Endothelial cell of umbilical vein (primary cell): ENCODE data around the gene KIAA1191. TPM values are rescaled to one million over a fixed set of nuclear protein-coding genes. Genes with fewer than 3 reads are reported as not detected.

Source experiments
- BruUV-seq: library from RNA; stranded (reverse); fragments of 400-500 nt; replicated peaks from 2 replicates; lab custom pipeline; 2021; lab: Mats Ljungman, UMichigan
- CTCF ChIA-PET: fragments of 300-600, 350-600 bp; sonication (Branson Sonifier 250); formaldehyde crosslinking; loops from one replicate; lab custom pipeline; 2021; ENCODE audit warnings: antibody characterized with exemption, inconsistent platforms; lab: Charles Lee
- POLR2A ChIA-PET: fragments of 300-600, 350-600 bp; sonication (Branson Sonifier 250); formaldehyde crosslinking; loops from one replicate; lab custom pipeline; 2021; ENCODE audit warnings: antibody characterized with exemption, inconsistent platforms; lab: Charles Lee
- DNase-seq: peaks from one replicate; pipeline ENCODE4 v3.0.0-alpha.2; 2011; ENCODE audit warnings: low read depth, low spot score
- FAIRE-seq: peaks from 2 replicates; lab custom pipeline; 2011; peaks lifted over from hg19 to GRCh38; lab: Jason Lieb, UNC
- H2AFZ ChIP-seq: 2 replicates; pipeline ENCODE4 v1.6.0; 2012; ENCODE audit warnings: low read depth, low read length, control low read depth, inconsistent platforms
- H3K27ac ChIP-seq: 2 replicates; pipeline ENCODE4 v1.5.1; 2011; ENCODE audit warnings: low read depth, mild to moderate bottlenecking, control low read depth, low read length, moderate library complexity; ENCODE audit not compliant: insufficient read depth
- H3K27me3 ChIP-seq, 2 experiments: 2 replicates each; pipeline versions ENCODE4 v1.6.0 to v1.6.1; 2011; ENCODE audit warnings: low read length in 2 of 2, mixed read lengths in 1 of 2; ENCODE audit not compliant: control insufficient read depth in 2 of 2, insufficient read depth in 2 of 2
- H3K36me3 ChIP-seq, 2 experiments: 2 replicates in 1 of 2; 3 replicates in 1 of 2; pipeline ENCODE4 v1.5.1; 2011; ENCODE audit warnings: low read length in 2 of 2, mild to moderate bottlenecking in 1 of 2, moderate library complexity in 1 of 2; ENCODE audit not compliant: control insufficient read depth in 2 of 2, insufficient read depth in 2 of 2; ENCODE audit errors: extremely low read depth in 1 of 2
- H3K4me1 ChIP-seq: 3 replicates; pipeline ENCODE4 v1.5.1; 2011; ENCODE audit warnings: mild to moderate bottlenecking, low read length; ENCODE audit not compliant: control insufficient read depth, insufficient read depth; ENCODE audit errors: extremely low read depth
- H3K4me2 ChIP-seq: 2 replicates; pipeline ENCODE4 v1.6.1; 2011; ENCODE audit warnings: low read length, control low read depth, mixed read lengths; ENCODE audit not compliant: insufficient read depth
- H3K4me3 ChIP-seq, 3 experiments: fragments of 200-600 bp in 1 of 3; sonication (generic), shearing (Covaris generic) in 1 of 3; replicated peaks in 1 of 3; 2 replicates each; pipeline ENCODE4 v1.5.1; 2011 to 2016; ENCODE audit warnings: control low read depth in 3 of 3, low read length in 3 of 3, mild to moderate bottlenecking in 2 of 3, inconsistent platforms in 1 of 3, low read depth in 1 of 3, moderate library complexity in 1 of 3; ENCODE audit not compliant: insufficient read depth in 1 of 3
- H3K79me2 ChIP-seq: 2 replicates; pipeline ENCODE4 v1.6.0; 2012; ENCODE audit warnings: low read length, inconsistent platforms; ENCODE audit not compliant: control insufficient read depth, insufficient read depth
- H3K9ac ChIP-seq: replicated peaks from 2 replicates; pipeline ENCODE3; 2011; ENCODE audit warnings: low read length, control low read depth; ENCODE audit not compliant: insufficient read depth; ENCODE audit errors: extremely low read depth
- H3K9me1 ChIP-seq: replicated peaks from 3 replicates; pipeline ENCODE4 v1.6.0; 2011; ENCODE audit warnings: mild to moderate bottlenecking, low read length; ENCODE audit not compliant: control insufficient read depth, insufficient read depth; ENCODE audit errors: extremely low read depth
- H3K9me3 ChIP-seq: replicated peaks from 2 replicates; pipeline ENCODE4 v1.5.1; 2012; ENCODE audit warnings: low read length, inconsistent platforms; ENCODE audit not compliant: control insufficient read depth, insufficient read depth
- H4K20me1 ChIP-seq: replicated peaks from 2 replicates; pipeline ENCODE3; 2011; ENCODE audit warnings: mild to moderate bottlenecking, low read length; ENCODE audit not compliant: control insufficient read depth, insufficient read depth; ENCODE audit errors: extremely low read depth
- JUN ChIP-seq: IDR thresholded peaks from 2 replicates; pipeline ENCODE4 v1.6.1; 2011; ENCODE audit warnings: borderline replicate concordance, low read depth; ENCODE audit not compliant: insufficient read length, insufficient read depth
- MAX ChIP-seq: IDR thresholded peaks from 2 replicates; pipeline ENCODE4 v1.6.1; 2011; ENCODE audit not compliant: insufficient read depth, insufficient read length
- MYC ChIP-seq: IDR thresholded peaks from one replicate; pipeline ENCODE4 v1.6.1; 2011; ENCODE audit warnings: mild to moderate bottlenecking, low read depth, low read length
- POLR2A ChIP-seq: IDR thresholded peaks from 2 replicates; pipeline ENCODE4 v1.6.1; 2012; ENCODE audit warnings: low read depth, mild to moderate bottlenecking, control low read depth, low read length
- POLR2AphosphoS5 ChIP-seq: IDR thresholded peaks from 2 replicates; pipeline ENCODE4 v1.6.1; 2012; ENCODE audit warnings: low read depth, mild to moderate bottlenecking, control low read depth, low read length, moderate library complexity; ENCODE audit not compliant: insufficient read depth
- dilution Hi-C: fragments of 300-500 bp; cut with MboI; formaldehyde crosslinking; loops from one replicate; pipeline ENCODE4 v1.15.0; 2019; ENCODE audit warnings: low sequenced_read_pairs; ENCODE audit not compliant: extremely low pct_ligation_motif_present
- intact Hi-C: fragments of 100-400 bp; cut with micrococcal nuclease; formaldehyde crosslinking; loops from one replicate; pipeline ENCODE4 v1.10.0; 2022
- polyA plus RNA-seq, 4 experiments: library from polyadenylated mRNA; depleted of rRNA in 3 of 4; stranded (reverse) in 3 of 4; unstranded in 1 of 4; fragments of >200 nt; gene quantifications; 2 replicates each; pipeline versions ENCODE4 v1.2.1 to v1.2.3, GENCODE V29; 2011 to 2012; ENCODE audit warnings: missing spikeins in 1 of 4
- total RNA-seq: library from RNA; stranded (reverse); gene quantifications from 2 replicates; pipeline ENCODE4 v1.2.3, GENCODE V29; 2021
- TF ChIP-seq, protein P1 (sequence below), 2 donors: IDR thresholded peaks; 1 replicate in 1 of 2; 2 replicates in 1 of 2; pipeline ENCODE4 v1.5.1; 2011; ENCODE audit warnings: low read length in 2 of 2, mild to moderate bottlenecking in 2 of 2, moderate library complexity in 2 of 2, control low read depth in 1 of 2, inconsistent platforms in 1 of 2, low read depth in 1 of 2; ENCODE audit not compliant: insufficient read depth in 1 of 2; ENCODE audit errors: extremely low read depth in 1 of 2

KIAA1191 gene
- total and polyA plus RNA-seq, 2 donors (not counting 3 experiments of a cell fraction or from before 2014, with no cell fraction given), result 114 to 116 TPM

GRCh38 chr5:176388444-176389134, 27.0 kb upstream of the KIAA1191 start, which contains the start of the genes HIGD2A and NOP16:
Gene HIGD2A, plus strand, starts transcription at chr5:176388751. Its CDS starts 69 bp downstream, at chr5:176388820.
Gene NOP16, minus strand, starts transcription at chr5:176388598. Its CDS starts 59 bp downstream, at chr5:176388539.
- peaks cover 9 to 18% of the 10 kb centered on the region in 2 experiments for H3K36me3 ChIP-seq
- peak within 1 kb of the TSS; percentile 85 for H2AFZ ChIP-seq
- ChIA-PET POLR2A (interaction anchor here (0.8 kb wide), 2 partner anchors 20 to 149 kb away, joined by 3 to 4 read pairs; no protein-coding TSS in a partner anchor), CTCF (interaction anchor here (0.8 to 1.5 kb wide), 2 partner anchors 27 to 154 kb away, joined by 3 to 4 read pairs; no protein-coding TSS in a partner anchor)
- H3K9me3 ChIP-seq, result no peaks in the 10 kb centered on the region
- no peaks in the 10 kb centered on the region for H3K9me1 ChIP-seq
- dilution Hi-C loops (no loop called here), intact Hi-C loops (loop anchor here (1.0 to 10.0 kb wide), 8 partner anchors 23 to 1206 kb away; partner anchors contain the start of genes ARL10, CLTB, FAF2 and KIAA1191)
- H3K4me2 ChIP-seq, result peak within 1 kb of the TSS; percentile 91
- FAIRE-seq (peak; percentile 99), DNase-seq (peak; percentile 98)
- H4K20me1 ChIP-seq, result no peaks in the 10 kb centered on the region
- H3K27me3 ChIP-seq, result no peaks in the 10 kb centered on the region
- BruUV-seq, result no TSS peak
- H3K4me3 ChIP-seq, result peak within 1 kb of the TSS; percentile 64 to 85 (median 65)
- TF ChIP-seq JUN, result no peak
- peak; percentile 50 for TF ChIP-seq POLR2AphosphoS5
- TF ChIP-seq MYC, result peak; percentile 100
- TF ChIP-seq, protein P1, sequence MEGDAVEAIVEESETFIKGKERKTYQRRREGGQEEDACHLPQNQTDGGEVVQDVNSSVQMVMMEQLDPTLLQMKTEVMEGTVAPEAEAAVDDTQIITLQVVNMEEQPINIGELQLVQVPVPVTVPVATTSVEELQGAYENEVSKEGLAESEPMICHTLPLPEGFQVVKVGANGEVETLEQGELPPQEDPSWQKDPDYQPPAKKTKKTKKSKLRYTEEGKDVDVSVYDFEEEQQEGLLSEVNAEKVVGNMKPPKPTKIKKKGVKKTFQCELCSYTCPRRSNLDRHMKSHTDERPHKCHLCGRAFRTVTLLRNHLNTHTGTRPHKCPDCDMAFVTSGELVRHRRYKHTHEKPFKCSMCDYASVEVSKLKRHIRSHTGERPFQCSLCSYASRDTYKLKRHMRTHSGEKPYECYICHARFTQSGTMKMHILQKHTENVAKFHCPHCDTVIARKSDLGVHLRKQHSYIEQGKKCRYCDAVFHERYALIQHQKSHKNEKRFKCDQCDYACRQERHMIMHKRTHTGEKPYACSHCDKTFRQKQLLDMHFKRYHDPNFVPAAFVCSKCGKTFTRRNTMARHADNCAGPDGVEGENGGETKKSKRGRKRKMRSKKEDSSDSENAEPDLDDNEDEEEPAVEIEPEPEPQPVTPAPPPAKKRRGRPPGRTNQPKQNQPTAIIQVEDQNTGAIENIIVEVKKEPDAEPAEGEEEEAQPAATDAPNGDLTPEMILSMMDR (IDR thresholded peaks at IDR 0.05; ENCODE audit: extremely low read depth in 1 of 2, insufficient read depth in 1 of 2, low read depth in 1 of 2, low read length in 2 of 2), result no peak
- TF ChIP-seq POLR2A, result peak; percentile 74
- TF ChIP-seq MAX, result peak; percentile 97
- H3K27ac ChIP-seq, result peak within 1 kb of the TSS; percentile 79
- H3K4me1 ChIP-seq, result peaks cover 14% of the 10 kb centered on the region
- peak within 1 kb of the TSS; percentile 89 for H3K9ac ChIP-seq
- H3K79me2 ChIP-seq, result peaks cover 34% of the 10 kb centered on the region
